GM18520 (cell line): ENCODE data around the gene ZFAND2A.
"Not testable (repeated sequence)": the region's sequence is repeated elsewhere in the genome, so short reads cannot be mapped to it uniquely, and the experiment has no call there.

ENCODE experiments used
- ATAC-seq: cut with Tn5 transposase; IDR thresholded peaks from one replicate; pipeline ENCODE4 v1.9.1; 2021; ENCODE audit not compliant: unreplicated experiment

Gene ZFAND2A

DNA sequence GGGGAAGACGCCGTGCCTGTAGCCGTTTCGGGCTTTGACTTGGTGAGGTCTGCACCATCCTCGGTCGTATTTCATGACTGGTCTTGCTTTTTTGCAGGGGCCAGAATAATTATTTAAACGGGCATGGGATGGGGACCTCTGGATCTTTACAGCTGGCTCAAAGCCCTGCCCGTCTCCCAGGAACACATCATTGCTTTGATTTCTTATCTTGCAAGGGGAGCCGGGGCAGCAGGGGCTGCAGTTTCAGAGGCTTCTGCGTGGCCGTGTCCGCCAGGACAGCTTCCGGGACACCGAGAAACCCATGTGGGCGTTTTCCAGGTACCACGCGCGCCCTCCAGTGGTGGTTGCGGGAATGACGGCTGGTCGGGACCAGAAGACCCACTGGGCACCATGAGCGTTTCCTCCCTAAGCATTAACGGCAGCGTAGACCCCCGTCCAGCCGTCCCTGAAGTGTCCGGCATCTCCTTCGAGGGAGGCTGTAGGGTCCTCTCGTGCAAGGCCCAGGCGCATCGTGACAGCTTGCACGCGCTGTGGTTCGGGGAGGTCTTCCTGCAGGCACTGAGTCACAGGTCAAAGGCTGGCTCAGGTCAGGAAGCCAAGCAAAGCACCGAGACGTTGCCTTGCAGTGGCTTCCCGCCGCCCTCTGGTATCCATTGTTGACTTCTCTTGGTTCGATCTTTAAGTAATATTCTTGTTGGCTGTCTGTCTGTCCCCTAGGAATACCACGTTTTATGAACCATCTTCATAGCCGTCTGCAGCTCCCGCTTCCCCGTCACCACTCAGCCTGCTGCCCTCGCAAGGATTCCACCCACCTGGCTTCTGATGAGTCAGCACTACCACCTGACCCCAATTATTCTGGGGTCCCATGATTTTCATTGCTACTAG, 16.2 kb upstream of the ZFAND2A start:
- no peak for ATAC-seq

DNA sequence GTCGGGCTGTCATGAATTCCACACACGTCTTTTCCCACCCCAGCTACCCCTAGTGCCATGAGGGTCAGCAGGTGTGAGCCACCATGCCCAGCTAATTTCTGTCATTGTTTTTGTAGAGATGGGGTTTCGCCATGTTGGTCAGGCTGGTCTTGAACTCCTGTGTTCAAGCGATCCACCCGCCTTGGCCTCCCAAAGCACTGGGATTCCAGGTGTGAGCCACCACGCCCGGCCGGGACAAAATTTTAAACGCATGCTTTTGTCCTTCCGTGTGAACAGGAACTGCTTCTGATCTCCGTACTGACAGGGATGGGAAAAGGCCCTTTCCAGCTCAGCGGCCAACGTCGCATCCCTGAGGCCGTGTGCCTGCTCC, 15.6 kb upstream of the ZFAND2A start:
- no peak for ATAC-seq

DNA sequence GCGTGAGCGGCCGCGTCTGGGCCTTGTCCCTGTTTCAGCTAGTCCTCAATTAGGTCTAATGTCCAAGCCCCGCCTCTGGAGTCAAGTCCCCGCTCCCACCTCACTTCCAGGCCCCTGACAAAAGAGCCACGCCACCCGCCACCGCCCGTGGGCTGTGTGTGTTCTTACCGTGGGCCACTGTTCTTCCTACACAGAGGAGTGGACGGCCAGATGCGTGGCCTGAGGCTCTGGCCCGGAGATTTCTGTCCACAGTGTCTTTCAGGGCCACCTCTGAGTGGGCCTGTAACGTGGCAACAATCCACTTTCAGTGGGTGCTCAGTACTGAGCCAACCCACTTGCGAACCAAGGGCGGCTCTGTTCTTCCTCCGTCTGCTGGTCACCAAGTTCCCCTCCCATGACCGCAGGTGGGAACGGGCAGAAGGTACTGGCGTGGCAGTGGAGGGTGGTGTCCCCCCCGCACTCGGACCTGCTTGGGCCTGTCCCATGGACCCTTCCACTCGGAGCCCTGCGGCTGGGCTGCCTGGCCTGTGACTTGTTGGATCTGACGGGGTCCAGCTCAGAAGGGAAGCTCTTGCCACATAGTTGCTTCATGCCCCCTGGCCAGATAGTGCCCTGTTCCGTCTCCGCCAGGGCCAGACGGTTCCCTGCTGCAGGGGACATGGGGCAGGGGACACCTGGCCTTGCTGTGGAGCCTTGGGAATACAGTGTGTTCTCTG, 15.0 kb upstream of the ZFAND2A start:
- ATAC-seq = no peak

DNA sequence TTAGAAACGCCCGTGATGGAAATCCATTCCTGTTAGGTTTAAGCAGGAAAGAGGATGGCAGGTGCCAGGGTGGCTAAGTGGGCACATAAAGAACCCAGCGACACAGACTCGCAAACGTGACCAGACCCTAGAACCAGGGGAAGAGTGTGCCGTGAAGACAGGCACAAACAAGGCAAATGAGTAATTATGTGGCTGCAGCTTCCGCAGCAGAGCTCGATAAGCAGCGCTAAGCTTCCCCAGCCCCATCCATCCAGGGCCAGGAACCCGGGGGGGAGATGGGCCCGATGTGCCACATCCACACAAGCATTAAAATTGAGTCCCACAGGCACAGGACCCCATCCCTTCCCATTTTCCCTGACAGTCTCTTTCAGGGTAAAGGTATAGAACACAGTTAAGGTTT, 14.0 kb upstream of the ZFAND2A start:
- ATAC-seq = no peak

DNA sequence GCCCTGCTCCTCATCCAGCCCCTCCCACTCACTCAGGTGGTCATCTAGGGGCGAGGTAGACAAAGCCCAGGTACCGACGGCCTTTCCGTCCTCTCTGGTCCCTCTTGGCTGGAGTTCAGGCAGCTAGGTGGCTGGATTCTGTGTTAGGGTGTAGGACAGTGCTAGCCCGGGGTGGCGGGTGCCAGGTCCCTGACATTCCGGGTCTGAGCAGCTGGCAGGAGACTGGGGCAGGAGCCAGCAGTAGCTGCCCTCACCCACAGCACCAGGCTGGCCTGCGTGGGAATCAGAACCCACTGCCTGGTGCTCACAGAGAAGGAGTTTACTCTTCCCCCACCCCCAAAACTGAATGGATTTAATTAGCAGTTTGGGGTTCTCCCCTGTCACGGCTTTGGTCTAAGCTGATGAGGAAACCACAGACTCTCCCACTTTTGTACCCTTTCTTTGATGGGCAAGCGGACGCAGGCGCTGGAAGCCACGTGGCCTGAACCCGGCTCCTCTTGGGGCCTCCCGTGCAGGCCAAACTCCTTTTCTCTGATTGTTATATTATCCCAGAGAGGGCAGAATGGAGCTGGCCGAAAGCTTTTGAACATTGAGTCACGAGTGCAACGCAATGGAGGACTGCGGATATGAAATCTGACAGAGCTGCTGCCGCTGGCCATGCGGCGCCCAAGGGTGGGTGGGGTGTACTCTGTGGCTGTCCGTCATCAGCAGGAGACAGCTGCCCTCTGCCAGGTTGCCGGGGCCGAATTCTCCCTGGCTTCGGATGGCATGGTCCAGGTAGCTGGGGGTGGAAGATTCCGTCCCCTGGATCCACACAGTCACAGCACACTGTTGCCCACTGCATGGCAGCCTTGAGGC, 12.9 kb upstream of the ZFAND2A start:
- ATAC-seq = no peak

DNA sequence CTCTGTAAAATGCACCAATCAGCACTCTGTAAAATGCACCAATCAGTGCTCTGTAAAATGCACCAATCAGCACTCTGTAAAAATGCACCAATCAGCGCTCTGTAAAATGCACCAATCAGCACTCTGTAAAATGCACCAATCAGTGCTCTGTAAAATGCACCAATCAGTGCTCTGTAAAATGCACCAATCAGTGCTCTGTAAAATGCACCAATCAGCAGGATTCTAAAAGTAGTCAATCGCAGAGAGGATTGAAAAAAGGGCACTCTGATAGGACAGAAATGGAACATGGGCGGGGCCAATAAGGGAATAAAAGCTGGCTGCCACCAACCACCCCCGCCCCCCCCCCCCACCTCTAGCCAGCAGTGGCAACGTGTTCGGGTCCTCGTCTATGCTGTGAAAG, 11.5 kb upstream of the ZFAND2A start:
- ATAC-seq = not testable (repeated sequence)

DNA sequence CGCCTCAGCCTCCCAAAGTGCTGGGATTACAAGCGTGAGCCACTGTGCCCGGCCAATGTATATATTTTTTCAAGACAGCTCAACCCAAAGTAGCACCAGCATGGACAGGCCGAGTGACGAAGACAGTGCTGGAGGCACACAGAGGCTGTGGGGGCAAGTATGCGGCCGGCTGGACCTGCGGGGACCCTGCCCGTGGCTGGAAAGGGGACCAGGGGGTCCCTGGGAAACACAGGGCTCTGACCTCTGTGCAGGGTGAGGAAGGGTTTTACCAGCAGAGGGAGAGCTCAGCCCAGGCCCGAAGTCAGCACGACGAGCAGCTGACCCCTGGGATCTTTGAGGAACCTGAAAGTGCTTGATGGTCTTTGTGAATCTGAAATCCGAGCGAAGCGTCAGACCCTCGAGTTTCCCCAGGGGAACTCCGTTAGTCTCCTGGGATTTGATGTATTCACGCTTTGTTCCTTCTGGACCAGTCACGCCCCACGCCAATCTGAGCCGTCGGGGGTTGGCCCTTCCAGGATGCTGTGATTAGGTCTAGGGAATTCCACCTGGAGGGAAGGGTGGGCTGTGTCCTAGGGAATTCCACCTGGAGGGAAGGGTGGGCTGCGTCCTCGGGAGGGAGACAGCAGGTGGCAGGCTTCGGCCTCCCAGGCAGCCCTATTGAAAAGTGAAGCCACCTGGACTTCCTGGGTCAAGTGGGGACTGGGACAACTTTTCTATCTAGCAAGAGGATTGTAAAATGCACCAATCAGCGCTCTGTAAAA, 10.9 kb upstream of the ZFAND2A start:
- ATAC-seq = no peak

DNA sequence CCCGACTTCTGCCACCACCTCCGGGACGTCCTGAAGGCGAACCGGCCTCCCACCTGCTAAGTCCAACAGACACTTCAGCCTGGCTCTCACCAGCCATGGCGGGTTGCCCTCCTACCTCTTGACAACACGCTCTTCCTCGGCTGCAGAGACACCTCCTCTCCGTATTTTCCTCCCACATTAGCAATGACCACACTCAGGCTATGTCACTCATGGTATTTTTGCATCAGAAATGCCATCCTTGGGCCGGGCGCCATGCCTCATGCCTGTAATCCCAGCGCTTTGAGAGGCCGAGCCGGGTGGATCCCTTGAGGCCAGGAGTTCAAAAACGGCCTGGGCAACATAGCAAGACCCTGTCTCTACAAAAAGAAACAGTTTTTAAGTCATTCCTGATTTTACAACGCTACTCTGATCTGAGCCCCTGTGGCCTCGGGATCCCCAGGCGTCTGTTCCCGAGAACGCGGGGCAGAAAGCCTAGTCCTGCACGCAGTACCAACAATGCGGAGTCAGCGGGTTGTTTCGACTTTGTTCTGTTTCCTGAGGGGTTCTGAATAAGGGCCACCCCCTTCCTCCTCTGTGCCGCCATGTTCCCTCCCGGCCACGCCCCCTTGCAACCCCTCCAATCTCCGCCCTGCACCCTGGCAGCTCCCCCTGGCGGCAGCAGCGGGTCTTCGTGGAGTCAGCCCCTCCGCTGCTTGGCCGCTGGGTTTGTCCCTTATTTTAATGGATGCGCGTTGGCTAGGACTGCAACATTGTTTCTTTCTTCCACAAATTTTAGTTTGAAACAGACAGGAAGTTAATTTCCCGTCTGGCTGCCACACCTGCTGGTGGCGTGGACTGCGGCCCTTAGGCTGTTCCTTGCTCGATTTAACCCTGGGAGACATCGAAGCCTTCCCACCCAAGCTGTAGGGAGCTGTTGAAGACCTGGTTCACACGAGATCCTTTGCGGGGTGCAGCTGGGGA, 9.7 kb upstream of the ZFAND2A start:
- ATAC-seq = no peak

DNA sequence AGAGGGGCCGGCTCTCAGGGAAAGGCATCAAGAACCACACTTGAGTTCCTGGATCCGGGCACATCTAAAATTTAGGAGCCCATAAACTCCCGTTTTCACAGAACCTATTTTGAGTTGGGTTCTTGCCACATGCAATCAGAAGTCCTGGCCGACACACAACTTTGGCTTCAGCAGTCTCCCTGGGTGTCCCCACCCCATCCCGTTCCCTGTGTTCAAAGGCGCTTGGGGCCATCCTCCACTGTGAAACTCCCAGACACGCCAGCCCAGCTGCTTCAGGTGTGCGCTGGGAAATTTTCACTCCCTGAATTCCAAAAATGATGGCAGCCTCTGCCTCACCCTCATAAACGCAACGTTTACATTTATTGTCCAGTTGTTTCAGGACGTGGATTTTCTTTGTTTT, 8.4 kb upstream of the ZFAND2A start:
- no peak for ATAC-seq

DNA sequence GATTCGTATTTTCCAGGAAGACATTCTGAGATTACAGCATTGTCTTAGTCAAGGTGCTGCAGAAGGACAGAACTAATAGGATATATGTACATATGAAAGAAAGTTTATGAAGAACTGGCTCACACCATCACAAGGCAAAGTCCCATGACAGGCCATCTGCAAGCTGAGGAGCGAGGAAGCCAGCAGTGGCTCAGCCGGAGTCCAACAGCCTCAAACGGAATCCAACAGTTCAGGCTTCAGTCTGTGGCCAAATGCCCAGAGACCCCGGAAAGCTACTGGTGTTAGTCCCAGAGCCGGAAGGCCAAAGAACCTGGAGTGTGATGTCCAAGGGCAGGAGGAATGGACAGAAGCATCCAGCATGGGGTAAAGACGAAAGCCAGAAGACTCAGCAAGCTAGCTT, 4.4 kb upstream of the ZFAND2A start:
- no peak for ATAC-seq

DNA sequence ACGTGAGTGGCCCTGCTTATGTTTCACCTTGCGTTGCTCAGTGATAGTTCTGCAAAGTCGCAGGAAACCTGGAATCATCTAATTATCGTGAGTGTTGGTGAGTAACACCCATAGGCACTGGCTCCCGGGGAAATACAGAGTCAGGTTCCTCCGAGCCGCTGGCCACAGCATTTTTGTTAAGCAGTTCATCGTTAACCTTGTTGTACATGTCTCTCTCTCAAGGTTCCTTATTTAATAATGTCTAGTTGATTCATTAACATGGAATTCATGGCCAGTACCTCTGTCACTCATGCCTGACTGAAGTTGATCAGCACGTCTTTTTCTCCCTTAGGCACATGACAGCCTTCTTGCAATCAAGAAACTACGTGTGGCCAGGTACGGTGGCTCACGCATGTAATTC, 3.1 kb upstream of the ZFAND2A start:
- no peak for ATAC-seq

DNA sequence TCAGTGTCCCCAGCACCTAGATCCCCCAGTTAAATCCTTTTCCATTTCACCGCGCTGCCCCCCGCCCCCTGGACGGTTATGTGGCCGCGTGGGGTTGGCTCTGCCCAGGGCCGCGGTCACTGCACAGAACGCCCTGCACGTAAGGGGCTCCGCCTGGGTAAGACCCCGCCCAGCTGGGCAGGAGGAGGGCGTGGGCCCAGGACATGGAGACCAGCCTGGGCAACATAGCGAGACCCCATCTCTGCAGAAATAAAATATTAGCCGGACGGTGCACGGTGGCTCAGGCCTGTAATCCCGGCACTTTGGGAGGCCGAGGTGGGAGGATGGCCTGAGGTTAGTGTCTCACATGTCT, 650 bp upstream of the ZFAND2A start:
- no peak for ATAC-seq

DNA sequence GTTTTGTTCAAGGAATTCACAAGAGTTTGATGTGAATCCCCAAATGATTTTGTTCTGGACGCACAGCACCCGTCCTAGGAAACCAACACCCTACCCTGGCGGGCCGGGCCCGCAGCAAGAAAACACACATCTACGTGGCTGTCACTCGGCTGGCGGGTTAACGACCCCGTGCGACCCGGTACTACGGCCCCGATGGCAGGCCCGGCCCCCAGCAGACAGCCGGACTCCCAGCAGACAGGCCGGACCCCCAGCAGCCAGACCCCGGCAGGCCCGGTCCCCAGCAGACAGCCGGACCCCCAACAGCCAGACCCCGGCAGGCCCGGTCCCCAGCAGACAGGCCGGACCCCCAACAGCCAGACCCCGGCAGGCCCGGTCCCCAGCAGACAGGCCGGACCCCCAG, 765 bp downstream of the ZFAND2A start:
- not testable (repeated sequence) for ATAC-seq

DNA sequence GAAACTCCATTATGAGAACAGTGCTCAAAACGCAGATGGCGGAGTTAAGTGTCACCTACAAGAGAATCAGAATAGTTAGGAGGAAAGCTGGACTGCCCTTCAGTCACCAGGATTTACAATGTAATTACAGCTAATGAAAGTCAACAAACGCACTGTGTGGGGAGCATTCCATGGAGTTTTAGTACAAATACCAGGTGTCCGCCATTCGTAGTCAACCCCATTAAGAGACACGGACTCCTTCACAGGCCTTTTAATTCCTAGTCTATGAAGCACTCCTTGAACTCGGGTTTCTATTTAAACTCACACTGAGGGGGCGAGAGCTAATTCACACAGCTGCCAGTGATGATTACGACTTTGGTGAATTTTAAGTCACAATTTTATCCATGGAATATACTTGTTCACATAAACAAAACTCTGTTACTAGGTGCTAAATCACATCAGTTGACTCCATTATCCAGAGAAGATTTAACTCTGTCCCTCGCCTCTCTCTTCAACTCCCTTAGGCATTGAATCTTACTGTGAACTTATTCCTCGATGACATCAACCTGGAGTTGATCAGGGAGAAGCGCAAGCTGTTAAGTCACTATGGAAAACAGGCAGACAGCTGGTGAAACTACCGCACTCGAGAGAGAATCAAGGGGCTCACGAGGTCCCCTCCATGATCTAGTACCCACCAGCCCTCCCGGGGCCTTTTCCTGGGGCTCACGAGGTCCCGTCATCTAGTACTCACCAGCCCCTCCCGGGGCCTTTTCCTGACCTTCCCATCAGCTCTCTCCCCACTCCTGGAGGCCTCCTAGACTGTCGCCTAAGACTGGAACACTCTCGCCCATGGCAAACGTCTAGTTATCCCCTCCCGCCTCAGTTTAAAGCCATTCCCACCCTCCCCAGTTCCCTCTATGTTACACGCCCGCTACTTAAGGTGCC, 1.5 kb downstream of the ZFAND2A start:
- ATAC-seq = no peak

DNA sequence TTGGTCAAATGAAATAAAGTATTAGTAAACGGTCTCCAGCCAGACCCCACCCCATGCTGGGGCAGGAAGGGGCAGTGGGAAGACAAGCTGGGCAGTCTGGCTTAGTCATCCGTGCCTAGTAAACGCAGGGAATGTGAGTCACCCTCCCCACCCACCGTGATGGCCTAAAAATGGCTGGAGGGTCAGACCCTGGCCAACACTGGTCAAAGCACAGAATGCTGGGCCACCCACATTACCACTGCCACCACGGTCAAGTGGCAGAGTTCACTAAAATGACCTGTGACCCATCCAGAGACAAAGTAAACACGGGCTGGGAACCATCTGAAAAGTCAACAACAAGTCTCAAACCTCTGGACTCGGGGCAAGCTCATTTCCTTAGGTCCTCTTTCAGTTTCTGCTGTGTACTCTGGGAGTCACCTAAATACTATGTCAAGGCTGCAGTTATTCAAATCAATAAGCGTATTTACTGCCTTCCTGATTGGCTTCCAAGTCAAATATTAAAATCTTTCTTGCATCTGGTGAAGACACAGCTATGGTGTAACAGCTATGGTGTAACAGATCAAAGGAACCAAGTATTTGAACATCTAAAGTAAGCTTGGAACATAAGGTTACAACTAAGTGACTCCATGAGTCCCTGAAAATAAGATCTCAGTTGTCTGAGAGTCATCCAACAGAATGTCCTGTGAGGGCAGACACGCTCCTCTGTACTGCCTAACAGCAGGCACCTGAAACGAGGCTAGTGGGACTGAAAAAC, 3.0 kb downstream of the ZFAND2A start:
- no peak for ATAC-seq

DNA sequence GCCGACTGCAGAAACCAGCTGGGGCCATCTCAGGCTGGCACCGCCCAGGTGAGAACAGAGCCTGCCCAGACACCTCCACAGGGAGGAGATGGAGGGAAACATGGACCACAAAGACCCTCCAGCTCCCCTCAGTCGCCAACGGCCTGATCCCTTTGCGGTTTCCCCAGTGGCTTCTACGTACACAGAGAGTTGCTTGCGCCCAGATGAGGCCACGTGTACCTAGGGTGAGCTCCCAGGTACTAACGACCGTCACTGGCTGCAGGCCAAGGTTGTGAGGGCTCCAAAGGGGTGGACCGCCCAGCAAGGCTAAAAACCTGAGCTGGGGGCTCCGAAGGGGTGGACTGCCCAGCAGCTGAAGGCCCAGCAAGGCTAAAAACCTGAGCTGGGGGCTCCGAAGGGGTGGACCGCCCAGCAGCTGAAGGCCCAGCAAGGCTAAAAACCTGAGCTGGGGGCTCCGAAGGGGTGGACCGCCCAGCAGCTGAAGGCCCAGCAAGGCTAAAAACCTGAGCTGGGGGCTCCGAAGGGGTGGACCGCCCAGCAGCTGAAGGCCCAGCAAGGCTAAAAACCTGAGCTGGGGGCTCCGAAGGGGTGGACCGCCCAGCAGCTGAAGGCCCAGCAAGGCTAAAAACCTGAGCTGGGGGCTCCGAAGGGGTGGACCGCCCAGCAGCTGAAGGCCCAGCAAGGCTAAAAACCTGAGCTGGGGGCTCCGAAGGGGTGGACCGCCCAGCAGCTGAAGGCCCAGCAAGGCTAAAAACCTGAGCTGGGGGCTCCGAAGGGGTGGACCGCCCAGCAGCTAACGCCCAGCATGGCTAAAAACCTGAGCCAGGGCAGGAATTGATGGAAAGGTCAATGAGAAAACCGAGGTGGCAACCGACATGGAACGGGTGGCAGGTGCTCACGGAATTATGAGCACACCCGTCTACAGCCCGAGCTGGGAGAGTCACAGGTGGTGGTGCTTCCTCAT, 3.9 kb downstream of the ZFAND2A start:
- not testable (repeated sequence) for ATAC-seq
